Skeletal muscle tissue (tissue), 4 donors: ENCODE measurements around the gene GOLIM4. TPM values are rescaled to one million over a fixed set of nuclear protein-coding genes. Genes with fewer than 3 reads are reported as not detected.

Experiments
- H3K27ac ChIP-seq: one replicate; pipeline ENCODE4 v1.7.0; 2013; ENCODE audit warnings: mild to moderate bottlenecking, low read depth, low read length, inconsistent platforms
- H3K27me3 ChIP-seq, 3 donors: one replicate each; pipeline ENCODE4 v1.7.0; 2013; ENCODE audit warnings: low read length in 3 of 3; ENCODE audit not compliant: control insufficient read depth in 3 of 3, insufficient read depth in 3 of 3
- H3K36me3 ChIP-seq, 3 donors: one replicate each; pipeline ENCODE4 v1.7.0; 2013; ENCODE audit warnings: low read length in 3 of 3; ENCODE audit not compliant: control insufficient read depth in 3 of 3, insufficient read depth in 3 of 3
- H3K4me1 ChIP-seq, 3 donors: one replicate each; pipeline ENCODE4 v1.7.0; 2013; ENCODE audit warnings: low read length in 3 of 3, mild to moderate bottlenecking in 3 of 3; ENCODE audit not compliant: control insufficient read depth in 3 of 3, insufficient read depth in 3 of 3
- H3K4me3 ChIP-seq, 3 donors: one replicate each; pipeline ENCODE4 v1.7.0; 2013; ENCODE audit warnings: low read length in 3 of 3
- H3K9ac ChIP-seq, 3 donors: one replicate each; pipeline ENCODE4 v1.7.0; 2013; ENCODE audit warnings: low read length in 3 of 3, mild to moderate bottlenecking in 3 of 3, moderate library complexity in 2 of 3, low read depth in 1 of 3
- H3K9me3 ChIP-seq, 3 donors: one replicate each; pipeline ENCODE4 v1.7.0; 2013; ENCODE audit warnings: low read length in 3 of 3; ENCODE audit not compliant: control insufficient read depth in 3 of 3
- total RNA-seq: library from RNA; depleted of rRNA; stranded (reverse); fragments of >200 nt; gene quantifications from one replicate; pipeline ENCODE4 v1.2.3, GENCODE V29; 2014
- donor health status: Osteomylitis.

The GOLIM4 gene
- total RNA-seq, 1 donor from 2014 or later: 23.5 TPM

GRCh38 chr3:168080499-168081170, 15.1 kb downstream of the GOLIM4 start:
- Histone ChIP-seq H3K9ac (peak overlapping the region in 1 of 3 donors; percentile 12), H3K27ac (no peak overlapping the region), H3K36me3 (no peaks in the 10 kb centered on the region), H3K4me3 (no peak overlapping the region), H3K9me3 (no peaks in the 10 kb centered on the region), H3K4me1 (peaks cover 2 to 8% (median 6%) of the 10 kb centered on the region in 3 donors), H3K27me3 (no peaks in the 10 kb centered on the region)

GRCh38 chr3:168080022-168080421, 15.7 kb downstream of the GOLIM4 start:
- no peak overlapping the region for H3K9ac ChIP-seq
- no peaks in the 10 kb centered on the region for H3K9me3 ChIP-seq
- H3K4me1 ChIP-seq: peaks cover 2 to 8% (median 6%) of the 10 kb centered on the region in 3 donors
- no peak overlapping the region for H3K4me3 ChIP-seq
- H3K27ac ChIP-seq: no peak overlapping the region
- no peaks in the 10 kb centered on the region for H3K36me3 ChIP-seq
- no peaks in the 10 kb centered on the region for H3K27me3 ChIP-seq

GRCh38 chr3:168077091-168077490, 18.6 kb downstream of the GOLIM4 start:
- H3K36me3 ChIP-seq: no peaks in the 10 kb centered on the region
- no peaks in the 10 kb centered on the region for H3K27me3 ChIP-seq
- H3K9me3 ChIP-seq: no peaks in the 10 kb centered on the region
- H3K4me3 ChIP-seq: no peak overlapping the region
- peaks cover 2 to 9% (median 6%) of the 10 kb centered on the region in 3 donors for H3K4me1 ChIP-seq
- H3K27ac ChIP-seq: no peak overlapping the region
- H3K9ac ChIP-seq: no peak overlapping the region

- Histone ChIP-seq H3K27me3 (no peaks in the 10 kb centered on the region), H3K27ac (no peak overlapping the region), H3K4me1 (peaks cover 0 to 3% (median 0%) of the 10 kb centered on the region in 3 donors), H3K4me3 (no peak overlapping the region), H3K36me3 (no peaks in the 10 kb centered on the region), H3K9me3 (no peaks in the 10 kb centered on the region), H3K9ac (no peak overlapping the region)
Observed at GRCh38 chr3:168073842-168074605, 21.7 kb downstream of the GOLIM4 start.

- Histone ChIP-seq H3K27ac (peak overlapping the region; percentile 57), H3K9me3 (no peaks in the 10 kb centered on the region), H3K9ac (no peak overlapping the region), H3K36me3 (no peaks in the 10 kb centered on the region), H3K4me1 (peaks cover 0 to 3% (median 0%) of the 10 kb centered on the region in 3 donors), H3K27me3 (no peaks in the 10 kb centered on the region), H3K4me3 (no peak overlapping the region)
Observed at GRCh38 chr3:168072323-168072650, 23.4 kb downstream of the GOLIM4 start.

GRCh38 chr3:168071591-168072322, 24.0 kb downstream of the GOLIM4 start:
- no peak overlapping the region for H3K9ac ChIP-seq
- peaks cover 0 to 3% (median 0%) of the 10 kb centered on the region in 3 donors for H3K4me1 ChIP-seq
- peak overlapping the region; percentile 57 for H3K27ac ChIP-seq
- no peaks in the 10 kb centered on the region for H3K27me3 ChIP-seq
- no peaks in the 10 kb centered on the region for H3K36me3 ChIP-seq
- no peak overlapping the region for H3K4me3 ChIP-seq
- no peaks in the 10 kb centered on the region for H3K9me3 ChIP-seq

GRCh38 chr3:168070919-168071318, 24.8 kb downstream of the GOLIM4 start:
- H3K4me1 ChIP-seq: peaks cover 0 to 3% (median 0%) of the 10 kb centered on the region in 3 donors
- H3K9ac ChIP-seq: no peak overlapping the region
- H3K27me3 ChIP-seq: no peaks in the 10 kb centered on the region
- no peaks in the 10 kb centered on the region for H3K36me3 ChIP-seq
- peak overlapping the region; percentile 13 for H3K27ac ChIP-seq
- no peaks in the 10 kb centered on the region for H3K9me3 ChIP-seq
- H3K4me3 ChIP-seq: no peak overlapping the region

- Histone ChIP-seq H3K27ac (no peak overlapping the region), H3K4me3 (no peak overlapping the region), H3K9ac (no peak overlapping the region), H3K27me3 (no peaks in the 10 kb centered on the region), H3K36me3 (no peaks in the 10 kb centered on the region), H3K9me3 (no peaks in the 10 kb centered on the region), H3K4me1 (no peaks in the 10 kb centered on the region)
Observed at GRCh38 chr3:168068346-168068745, 27.4 kb downstream of the GOLIM4 start.

- H3K27ac ChIP-seq: no peak overlapping the region
- H3K9ac ChIP-seq: no peak overlapping the region
- no peaks in the 10 kb centered on the region for H3K9me3 ChIP-seq
- no peaks in the 10 kb centered on the region for H3K4me1 ChIP-seq
- no peaks in the 10 kb centered on the region for H3K27me3 ChIP-seq
- no peak overlapping the region for H3K4me3 ChIP-seq
- H3K36me3 ChIP-seq: no peaks in the 10 kb centered on the region
Observed at GRCh38 chr3:168066882-168067281, 28.8 kb downstream of the GOLIM4 start.

- no peak overlapping the region for H3K27ac ChIP-seq
- peaks cover 0 to 3% (median 0%) of the 10 kb centered on the region in 3 donors for H3K4me1 ChIP-seq
- H3K4me3 ChIP-seq: no peak overlapping the region
Observed at GRCh38 chr3:168065569-168065968, 30.2 kb downstream of the GOLIM4 start.

More at GRCh38 chr3:168065569-168065968, 30.2 kb downstream of the GOLIM4 start:
- H3K9me3 ChIP-seq: no peaks in the 10 kb centered on the region
- no peaks in the 10 kb centered on the region for H3K36me3 ChIP-seq
- no peaks in the 10 kb centered on the region for H3K27me3 ChIP-seq
- H3K9ac ChIP-seq: no peak overlapping the region
